ENCODE data around the gene AGAP3. TPM values are rescaled to one million over a fixed set of nuclear protein-coding genes. Genes with fewer than 3 reads are reported as not detected.

AGAP3 gene
- total and polyA plus RNA-seq, 2 donors (not counting 1 experiment from before 2014, with no cell fraction given), result 21.1 to 22.3 TPM

DNA sequence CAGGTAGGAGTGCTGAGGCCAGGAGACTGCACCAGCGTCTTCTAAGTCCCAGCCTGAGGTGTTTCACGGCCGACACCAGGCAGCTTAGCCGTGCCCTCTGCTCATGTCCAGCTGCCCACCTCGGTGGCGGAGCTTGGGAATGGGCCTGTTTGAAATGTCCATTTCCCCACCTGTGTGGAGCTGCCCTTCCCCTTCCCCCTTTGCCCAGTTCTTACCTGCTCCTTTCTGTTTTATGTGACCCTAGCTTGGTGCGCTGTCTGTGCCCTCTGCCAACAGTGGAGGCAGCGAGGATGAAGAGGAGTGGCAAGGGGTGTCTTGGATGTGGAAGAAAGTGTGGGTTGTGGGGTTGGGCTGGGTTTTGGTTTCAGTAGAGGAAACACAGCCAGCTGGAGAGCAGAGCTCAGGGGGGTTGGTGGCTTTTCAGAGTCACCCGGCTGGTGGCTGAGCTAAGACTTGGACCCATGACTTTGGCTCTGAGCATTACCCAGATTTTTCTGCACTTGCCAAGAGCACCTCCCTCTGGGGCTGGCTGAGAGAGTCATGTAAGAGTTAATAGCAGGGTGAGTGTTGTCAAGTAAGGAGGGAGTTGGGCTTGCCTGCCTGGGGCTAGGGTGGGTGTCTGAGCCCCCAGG, 43.8 kb downstream of the AGAP3 start:
- Mint-ChIP-seq H3K27me3 (no peaks in the 10 kb centered on the region), H3K9me3 (ENCODE audit: insufficient read depth) (no peaks in the 10 kb centered on the region), H3K27ac (no peak overlapping the region), H3K4me1 (no peaks in the 10 kb centered on the region), H3K4me3 (no peak overlapping the region)
- Histone ChIP-seq H3K4me1 (ENCODE audit: control insufficient read depth in 2 of 2, insufficient read depth in 2 of 2, low read length in 2 of 2) (no peaks in the 10 kb centered on the region), H3K4me2 (replicated peaks; ENCODE audit: low read depth, low read length, poor library complexity, severe bottlenecking) (no peak overlapping the region), H2AFZ (ENCODE audit: insufficient read depth, low read depth, low read length, poor library complexity, severe bottlenecking) (no peak overlapping the region), H3K27me3 (replicated peaks in 1 of 4; ENCODE audit: control extremely low read depth in 1 of 4, control insufficient read depth in 3 of 4, insufficient read depth in 4 of 4, low read length in 3 of 4) (no peaks in the 10 kb centered on the region), H3K9ac (ENCODE audit: low read length) (no peak overlapping the region), H3K79me2 (ENCODE audit: control insufficient read depth, insufficient read depth, low read length) (no peaks in the 10 kb centered on the region), H3K9me3 (ENCODE audit: control extremely low read depth in 1 of 3, control insufficient read depth in 2 of 3, insufficient read depth in 1 of 3, low read length in 2 of 3) (no peaks in the 10 kb centered on the region), H4K20me1 (ENCODE audit: control insufficient read depth, insufficient read depth, low read length, poor library complexity, severe bottlenecking) (no peaks in the 10 kb centered on the region), H3K27ac (ENCODE audit: low read length in 2 of 2) (no peak overlapping the region), H3K4me3 (ENCODE audit: control extremely low read depth in 1 of 5, extremely low read depth in 1 of 5, insufficient read depth in 1 of 5, low read depth in 2 of 5, low read length in 4 of 5) (no peak overlapping the region), H3K36me3 (replicated peaks in 1 of 2; ENCODE audit: control extremely low read depth in 1 of 2, control insufficient read depth in 1 of 2, extremely low read depth in 1 of 2, insufficient read depth in 2 of 2, low read length in 1 of 2) (no peaks in the 10 kb centered on the region)
- TF ChIP-seq, protein P1, sequence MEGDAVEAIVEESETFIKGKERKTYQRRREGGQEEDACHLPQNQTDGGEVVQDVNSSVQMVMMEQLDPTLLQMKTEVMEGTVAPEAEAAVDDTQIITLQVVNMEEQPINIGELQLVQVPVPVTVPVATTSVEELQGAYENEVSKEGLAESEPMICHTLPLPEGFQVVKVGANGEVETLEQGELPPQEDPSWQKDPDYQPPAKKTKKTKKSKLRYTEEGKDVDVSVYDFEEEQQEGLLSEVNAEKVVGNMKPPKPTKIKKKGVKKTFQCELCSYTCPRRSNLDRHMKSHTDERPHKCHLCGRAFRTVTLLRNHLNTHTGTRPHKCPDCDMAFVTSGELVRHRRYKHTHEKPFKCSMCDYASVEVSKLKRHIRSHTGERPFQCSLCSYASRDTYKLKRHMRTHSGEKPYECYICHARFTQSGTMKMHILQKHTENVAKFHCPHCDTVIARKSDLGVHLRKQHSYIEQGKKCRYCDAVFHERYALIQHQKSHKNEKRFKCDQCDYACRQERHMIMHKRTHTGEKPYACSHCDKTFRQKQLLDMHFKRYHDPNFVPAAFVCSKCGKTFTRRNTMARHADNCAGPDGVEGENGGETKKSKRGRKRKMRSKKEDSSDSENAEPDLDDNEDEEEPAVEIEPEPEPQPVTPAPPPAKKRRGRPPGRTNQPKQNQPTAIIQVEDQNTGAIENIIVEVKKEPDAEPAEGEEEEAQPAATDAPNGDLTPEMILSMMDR (IDR thresholded peaks at IDR 0.05), result no peak
- TF ChIP-seq EZH2 (IDR thresholded peaks at IDR 0.05; ENCODE audit: borderline replicate concordance, insufficient read depth, low read depth, low read length, poor library complexity, severe bottlenecking), result no peak
- DNase-seq (no peak), ATAC-seq (ENCODE audit: low read depth) (no peak)
- intact Hi-C loops (cut with micrococcal nuclease), result no loop called here
- ChIA-PET POLR2A (no interaction called here), CTCF (no interaction called here)
- WGBS (ENCODE audit: insufficient coverage), result 91% methylated on average over 8 of the region's 9 CpGs

DNA sequence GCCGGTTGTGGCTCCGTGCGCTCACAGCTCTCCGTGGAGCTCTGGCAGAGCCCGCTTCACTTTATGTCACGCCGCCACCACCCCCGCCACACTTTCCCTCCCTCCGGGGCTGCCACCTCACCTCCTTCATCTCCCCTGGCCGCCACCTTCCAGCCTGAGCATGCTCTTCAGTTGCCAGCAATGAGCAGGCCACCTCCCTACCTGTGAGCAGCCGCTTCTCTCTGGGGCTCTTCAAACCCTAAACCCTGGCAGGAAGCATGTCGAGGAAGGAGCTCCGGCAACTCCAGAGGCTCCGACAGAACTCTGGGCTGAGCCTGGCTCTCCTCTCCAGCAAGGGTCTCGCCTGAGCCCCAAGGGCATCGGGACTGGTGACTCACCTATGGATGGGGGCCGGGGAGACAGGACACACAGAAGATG, 44.5 kb downstream of the AGAP3 start:
- Histone ChIP-seq H3K4me2 (replicated peaks; ENCODE audit: low read depth, low read length, poor library complexity, severe bottlenecking) (no peak overlapping the region), H3K36me3 (replicated peaks in 1 of 2; ENCODE audit: control extremely low read depth in 1 of 2, control insufficient read depth in 1 of 2, extremely low read depth in 1 of 2, insufficient read depth in 2 of 2, low read length in 1 of 2) (no peaks in the 10 kb centered on the region), H3K27me3 (replicated peaks in 1 of 4; ENCODE audit: control extremely low read depth in 1 of 4, control insufficient read depth in 3 of 4, insufficient read depth in 4 of 4, low read length in 3 of 4) (no peaks in the 10 kb centered on the region), H2AFZ (ENCODE audit: insufficient read depth, low read depth, low read length, poor library complexity, severe bottlenecking) (no peak overlapping the region), H4K20me1 (ENCODE audit: control insufficient read depth, insufficient read depth, low read length, poor library complexity, severe bottlenecking) (no peaks in the 10 kb centered on the region), H3K27ac (ENCODE audit: low read length in 2 of 2) (no peak overlapping the region), H3K9me3 (ENCODE audit: control extremely low read depth in 1 of 3, control insufficient read depth in 2 of 3, insufficient read depth in 1 of 3, low read length in 2 of 3) (no peaks in the 10 kb centered on the region), H3K4me1 (ENCODE audit: control insufficient read depth in 2 of 2, insufficient read depth in 2 of 2, low read length in 2 of 2) (no peaks in the 10 kb centered on the region), H3K79me2 (ENCODE audit: control insufficient read depth, insufficient read depth, low read length) (no peaks in the 10 kb centered on the region), H3K9ac (ENCODE audit: low read length) (no peak overlapping the region), H3K4me3 (ENCODE audit: control extremely low read depth in 1 of 5, extremely low read depth in 1 of 5, insufficient read depth in 1 of 5, low read depth in 2 of 5, low read length in 4 of 5) (no peak overlapping the region)
- Mint-ChIP-seq H3K4me1 (no peaks in the 10 kb centered on the region), H3K27ac (no peak overlapping the region), H3K27me3 (no peaks in the 10 kb centered on the region), H3K9me3 (ENCODE audit: insufficient read depth) (no peaks in the 10 kb centered on the region), H3K4me3 (no peak overlapping the region)
- DNase-seq, result no peak
- 95% methylated on average over 17 of the region's 17 CpGs for WGBS (ENCODE audit: insufficient coverage)
- POLR2A ChIA-PET, result no interaction called here
- intact Hi-C loops (cut with micrococcal nuclease), result no loop called here
- no peak for TF ChIP-seq EZH2 (IDR thresholded peaks at IDR 0.05; ENCODE audit: borderline replicate concordance, insufficient read depth, low read depth, low read length, poor library complexity, severe bottlenecking)
- TF ChIP-seq, protein P1 (IDR thresholded peaks at IDR 0.05), result no peak
- CTCF ChIA-PET, result no interaction called here
- no peak for ATAC-seq (ENCODE audit: low read depth)
